Ishikawa (cell line): ENCODE results near the gene CD101.

ENCODE experiments used
- CEBPB ChIP-seq: IDR thresholded peaks from 2 replicates; pipeline ENCODE4 v1.6.1; 2012
- CREB1 ChIP-seq: IDR thresholded peaks from 2 replicates; pipeline ENCODE4 v1.6.1; 2012; ENCODE audit warnings: low read depth
- EP300 ChIP-seq: IDR thresholded peaks from 2 replicates; pipeline ENCODE4 v1.6.1; 2012; ENCODE audit warnings: borderline replicate concordance
- FOXM1 ChIP-seq: IDR thresholded peaks from 2 replicates; pipeline ENCODE4 v1.6.1; 2012; ENCODE audit warnings: low read depth, borderline replicate concordance
- MAX ChIP-seq: IDR thresholded peaks from 2 replicates; pipeline ENCODE4 v1.6.1; 2012
- NFIC ChIP-seq: IDR thresholded peaks from 2 replicates; pipeline ENCODE4 v1.6.1; 2012
- RAD21 ChIP-seq: IDR thresholded peaks from 2 replicates; pipeline ENCODE4 v1.6.1; 2012; ENCODE audit warnings: low read depth
- REST ChIP-seq: IDR thresholded peaks from 2 replicates; pipeline ENCODE4 v1.6.1; 2012; ENCODE audit warnings: low read depth, mild to moderate bottlenecking
- TAF1 ChIP-seq: IDR thresholded peaks from 2 replicates; pipeline ENCODE4 v1.6.1; 2012; ENCODE audit warnings: low read depth, mild to moderate bottlenecking
- TCF12 ChIP-seq: IDR thresholded peaks from 2 replicates; pipeline ENCODE4 v1.6.1; 2012; ENCODE audit warnings: low read depth
- YY1 ChIP-seq: IDR thresholded peaks from 2 replicates; pipeline ENCODE4 v1.6.1; 2012; ENCODE audit warnings: low read depth

GRCh38 chr1:117032266-117032665, 30.7 kb downstream of the CD101 start:
- no peak for TF ChIP-seq RAD21
- TF ChIP-seq FOXM1 = no peak
- no peak for TF ChIP-seq NFIC
- TF ChIP-seq CREB1 = no peak
- TF ChIP-seq REST = no peak
- TF ChIP-seq YY1 = no peak
- TF ChIP-seq TAF1 = no peak
- no peak for TF ChIP-seq MAX
- no peak for TF ChIP-seq CEBPB
- TF ChIP-seq EP300 = no peak
- TF ChIP-seq TCF12 = no peak
